GM21390 (cell line): ENCODE measurements around the gene STC2.

Source experiments
- ATAC-seq: cut with Tn5 transposase; IDR thresholded peaks from one replicate; pipeline ENCODE4 v1.9.1; 2021; ENCODE audit not compliant: unreplicated experiment

STC2 gene

GRCh38 chr5:173314166-173314952 is 13.9 kb downstream of the STC2 start:
- no peak for ATAC-seq

- no peak for ATAC-seq
These were observed 14.8 kb downstream of the STC2 start for GRCh38 chr5:173313351-173313801.

GRCh38 chr5:173312821-173313220 is 15.4 kb downstream of the STC2 start:
- ATAC-seq, result no peak

GRCh38 chr5:173311818-173312585 is 16.2 kb downstream of the STC2 start:
- ATAC-seq, result no peak

GRCh38 chr5:173310861-173311785 is 17.1 kb downstream of the STC2 start:
- ATAC-seq, result no peak

GRCh38 chr5:173310218-173310769 is 17.9 kb downstream of the STC2 start:
- no peak for ATAC-seq

GRCh38 chr5:173309731-173310130 is 18.5 kb downstream of the STC2 start:
- ATAC-seq, result no peak

- ATAC-seq, result no peak
These were observed 20.0 kb downstream of the STC2 start for GRCh38 chr5:173308226-173308625.

GRCh38 chr5:173307695-173308094 is 20.5 kb downstream of the STC2 start:
- ATAC-seq, result no peak

GRCh38 chr5:173306695-173307094 is 21.5 kb downstream of the STC2 start:
- no peak for ATAC-seq

- ATAC-seq, result no peak
These were observed 23.6 kb downstream of the STC2 start for GRCh38 chr5:173304591-173304988.

- no peak for ATAC-seq
These were observed 24.2 kb downstream of the STC2 start for GRCh38 chr5:173303878-173304590.

GRCh38 chr5:173302546-173303155 is 25.6 kb downstream of the STC2 start:
- no peak for ATAC-seq

GRCh38 chr5:173301695-173302545 is 26.3 kb downstream of the STC2 start:
- ATAC-seq, result no peak

GRCh38 chr5:173300389-173301047 is 27.7 kb downstream of the STC2 start:
- no peak for ATAC-seq

- no peak for ATAC-seq
These were observed 28.4 kb downstream of the STC2 start for GRCh38 chr5:173299820-173300219.

GRCh38 chr5:173298213-173298926 is 29.8 kb downstream of the STC2 start:
- ATAC-seq, result no peak

- no peak for ATAC-seq
These were observed 30.4 kb downstream of the STC2 start for GRCh38 chr5:173297813-173298212.
